CD4-positive, alpha-beta T cell (primary cell): Measurements from ENCODE around the gene MYH14. TPM values are rescaled to one million over a fixed set of nuclear protein-coding genes. Genes with fewer than 3 reads are reported as not detected.

Experiments used
- ATAC-seq: fragments of 200-7000 bp; cut with Tn5 transposase; one replicate; pipeline ENCODE4 v1.10.0; 2022; ENCODE audit warnings: mild to moderate bottlenecking; ENCODE audit not compliant: poor library complexity
- CTCF ChIA-PET: fragments of 350-600 bp; sonication (Branson Sonifier 250); formaldehyde crosslinking; loops from one replicate; lab custom pipeline; 2021; ENCODE audit warnings: antibody characterized with exemption, inconsistent platforms; lab: Charles Lee
- POLR2A ChIA-PET: fragments of 350-600 bp; sonication (Branson Sonifier 250); formaldehyde crosslinking; loops from one replicate; lab custom pipeline; 2021; ENCODE audit warnings: antibody characterized with exemption, inconsistent platforms; lab: Charles Lee
- DNase-seq, 14 experiments: peaks; one replicate each; pipeline ENCODE4 v3.0.0-alpha.2; 2013 to 2020; ENCODE audit warnings: mixed read lengths in 2 of 14
- H3K27ac ChIP-seq, 2 donors: one replicate each; pipeline versions ENCODE4 v1.5.1 to v1.7.0; 2013; ENCODE audit warnings: low read length in 2 of 2, low read depth in 1 of 2, mild to moderate bottlenecking in 1 of 2
- H3K27me3 ChIP-seq, 2 experiments: 1 replicate in 1 of 2; 2 replicates in 1 of 2; pipeline versions ENCODE4 v1.6.1 to v1.7.0; 2013; ENCODE audit warnings: low read length in 2 of 2, control low read depth in 1 of 2, mild to moderate bottlenecking in 1 of 2, moderate library complexity in 1 of 2; ENCODE audit not compliant: insufficient read depth in 2 of 2, control insufficient read depth in 1 of 2
- H3K36me3 ChIP-seq: one replicate; pipeline ENCODE4 v1.6.1; 2013; ENCODE audit warnings: low read length, control low read depth; ENCODE audit not compliant: insufficient read depth
- H3K4me1 ChIP-seq: one replicate; pipeline ENCODE4 v1.6.1; 2013; ENCODE audit warnings: low read length, control low read depth; ENCODE audit not compliant: insufficient read depth
- H3K4me3 ChIP-seq: one replicate; pipeline ENCODE4 v1.5.1; 2013; ENCODE audit warnings: mild to moderate bottlenecking, low read length, moderate library complexity
- H3K9me3 ChIP-seq, 2 experiments: 1 replicate in 1 of 2; 2 replicates in 1 of 2; pipeline versions ENCODE4 v1.6.1 to v1.7.0; 2013; ENCODE audit warnings: low read length in 2 of 2, mild to moderate bottlenecking in 2 of 2, control low read depth in 1 of 2, moderate library complexity in 1 of 2; ENCODE audit not compliant: control insufficient read depth in 1 of 2, insufficient read depth in 1 of 2
- H3K27ac Mint-ChIP-seq: one replicate; pipeline ENCODE4 v1.8.0; 2020; ENCODE audit warnings: mixed read lengths
- H3K27me3 Mint-ChIP-seq: one replicate; pipeline ENCODE4 v1.8.0; 2021; ENCODE audit warnings: mixed read lengths
- H3K36me3 Mint-ChIP-seq: one replicate; pipeline ENCODE4 v1.8.0; 2021; ENCODE audit warnings: low read depth, mixed read lengths
- H3K4me1 Mint-ChIP-seq: one replicate; pipeline ENCODE4 v1.8.0; 2021; ENCODE audit warnings: low read depth, mixed read lengths
- H3K4me3 Mint-ChIP-seq: one replicate; pipeline ENCODE4 v1.8.0; 2020; ENCODE audit warnings: mild to moderate bottlenecking, mixed read lengths
- H3K9me3 Mint-ChIP-seq: one replicate; pipeline ENCODE4 v1.8.0; 2020; ENCODE audit warnings: mixed read lengths
- CTCF ChIP-seq: fragments of 200-600 bp; IDR thresholded peaks from one replicate; pipeline ENCODE4 v1.8.0; 2022; ENCODE audit warnings: antibody characterized with exemption, mild to moderate bottlenecking
- intact Hi-C, 2 experiments: fragments of 100-400 bp; cut with DNase I in 1 of 2; cut with micrococcal nuclease in 1 of 2; formaldehyde crosslinking; loops; one replicate each; pipeline versions ENCODE4 v1.15.1 to v1.9.0; 2023 to 2025; cut with DNase I, micrococcal nuclease
- total RNA-seq, 174 experiments: library from RNA in 2 of 174; stranded (reverse) in 2 of 174; gene quantifications; one replicate each; pipeline ENCODE4 v1.2.3 and lab custom pipeline; 2021 to 2026

Gene MYH14
- total RNA-seq, 2 experiments from 2014 or later, result not detected

- no peak for TF ChIP-seq CTCF
- H3K27me3 Mint-ChIP-seq, result peaks cover 70% of the 10 kb centered on the region
- no peaks in the 10 kb centered on the region for H3K9me3 Mint-ChIP-seq
- ChIA-PET POLR2A (no interaction called here), CTCF (no interaction called here)
- no peaks in the 10 kb centered on the region for H3K4me1 Mint-ChIP-seq
- no peaks in the 10 kb centered on the region for H3K36me3 Mint-ChIP-seq
- peaks cover 49 to 64% of the 10 kb centered on the region in 2 experiments for H3K27me3 ChIP-seq
- no peak overlapping the region for H3K4me3 ChIP-seq
- intact Hi-C loops, result no loop called here
- no peak overlapping the region for H3K27ac Mint-ChIP-seq
- ATAC-seq (no peak), DNase-seq (no peak)
- H3K4me1 ChIP-seq, result peaks cover 11% of the 10 kb centered on the region
- no peak overlapping the region for H3K4me3 Mint-ChIP-seq
- no peaks in the 10 kb centered on the region for H3K36me3 ChIP-seq
- H3K9me3 ChIP-seq, result peaks cover 0 to 30% of the 10 kb centered on the region in 2 experiments
- no peak overlapping the region for H3K27ac ChIP-seq
Observed at GRCh38 chr19:50202386-50202785, 1.0 kb upstream of the MYH14 start.

GRCh38 chr19:50202962-50203280 is 501 bp upstream of the MYH14 start:
- TF ChIP-seq CTCF, result no peak
- Mint-ChIP-seq H3K4me3 (no peak overlapping the region), H3K9me3 (no peaks in the 10 kb centered on the region), H3K4me1 (no peaks in the 10 kb centered on the region), H3K36me3 (no peaks in the 10 kb centered on the region), H3K27ac (no peak overlapping the region), H3K27me3 (peaks cover 75% of the 10 kb centered on the region)
- Histone ChIP-seq H3K4me3 (no peak overlapping the region), H3K36me3 (no peaks in the 10 kb centered on the region), H3K4me1 (peaks cover 11% of the 10 kb centered on the region), H3K9me3 (peaks cover 0 to 34% of the 10 kb centered on the region in 2 experiments), H3K27me3 (peaks cover 49 to 68% of the 10 kb centered on the region in 2 experiments), H3K27ac (no peak overlapping the region)
- ChIA-PET CTCF (no interaction called here), POLR2A (no interaction called here)
- ATAC-seq (no peak), DNase-seq (no peak)
- intact Hi-C loops, result no loop called here

GRCh38 chr19:50204081-50204428 is 633 bp downstream of the MYH14 start:
- CTCF ChIA-PET, result no interaction called here
- POLR2A ChIA-PET, result no interaction called here
- TF ChIP-seq CTCF, result no peak
- no peak for ATAC-seq
- Mint-ChIP-seq H3K36me3 (no peaks in the 10 kb centered on the region), H3K27ac (no peak overlapping the region), H3K4me3 (no peak overlapping the region), H3K27me3 (peaks cover 71% of the 10 kb centered on the region), H3K9me3 (no peaks in the 10 kb centered on the region), H3K4me1 (no peaks in the 10 kb centered on the region)
- Histone ChIP-seq H3K27me3 (peaks cover 48 to 68% of the 10 kb centered on the region in 2 experiments), H3K27ac (no peak overlapping the region), H3K4me1 (peaks cover 11% of the 10 kb centered on the region), H3K9me3 (peaks cover 0 to 36% of the 10 kb centered on the region in 2 experiments), H3K36me3 (no peaks in the 10 kb centered on the region), H3K4me3 (no peak overlapping the region)
- DNase-seq, result no peak
- intact Hi-C loops, result no loop called here
